Measurements from ENCODE around the gene HDGFL2.

The HDGFL2 gene

DNA sequence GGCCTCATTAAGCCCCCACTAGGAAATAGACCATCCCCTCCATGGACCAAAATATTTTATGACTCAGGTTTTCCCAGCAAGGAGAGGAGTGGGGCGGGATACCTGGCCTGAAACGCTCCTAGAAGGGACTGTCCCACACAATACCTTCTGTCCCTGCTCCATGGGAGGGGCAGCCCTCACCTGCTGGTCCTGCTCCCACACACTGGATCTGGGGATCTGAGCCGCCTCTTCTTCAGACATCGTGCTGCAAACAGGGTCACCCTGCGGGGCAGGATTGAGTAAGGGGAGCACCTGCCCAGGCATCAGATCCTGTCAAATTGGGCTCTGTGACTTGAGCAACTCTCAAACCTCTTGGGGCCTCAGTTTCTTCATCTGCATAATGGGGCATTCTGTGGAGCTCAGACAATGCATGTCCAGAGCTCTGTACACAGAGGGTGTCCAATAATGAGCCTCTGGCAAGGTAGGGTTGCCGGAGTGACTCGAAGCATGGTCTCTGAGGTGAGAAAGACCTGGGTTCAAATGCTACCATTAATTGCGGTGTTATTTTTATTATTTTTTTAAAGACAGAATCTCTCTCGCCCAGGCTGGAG, 61.8 kb downstream of the HDGFL2 start:
- no peak for DNase-seq (ENCODE audit: low spot score)
- Histone ChIP-seq H3K18ac (ENCODE audit: low read length) (peak overlapping the region; percentile 67), H3K9ac (ENCODE audit: low read depth, low read length, poor library complexity) (no peak overlapping the region), H3K27ac (replicated peaks; ENCODE audit: low read length) (no peak overlapping the region), H2AFZ (ENCODE audit: low read length) (no peak overlapping the region), H2BK12ac (ENCODE audit: low read length) (no peak overlapping the region), H3K4ac (ENCODE audit: low read length) (no peak overlapping the region), H3K4me3 (ENCODE audit: low read length in 2 of 2) (no peak overlapping the region), H2AK5ac (ENCODE audit: low read depth, low read length) (peak overlapping the region; percentile 2), H3K27me3 (ENCODE audit: control insufficient read depth in 3 of 3, insufficient read depth in 3 of 3, low read depth in 1 of 3, low read length in 3 of 3) (peaks cover 0 to 13% (median 7%) of the 10 kb centered on the region in 3 experiments), H3K36me3 (replicated peaks in 1 of 2; ENCODE audit: control insufficient read depth in 2 of 2, insufficient read depth in 2 of 2, low read length in 2 of 2) (no peaks in the 10 kb centered on the region), H4K91ac (ENCODE audit: low read depth, low read length, poor library complexity) (no peak overlapping the region), H3K4me2 (ENCODE audit: insufficient read depth, low read length, poor library complexity, severe bottlenecking) (no peak overlapping the region), H2BK15ac (ENCODE audit: low read length) (no peak overlapping the region), H3K4me1 (ENCODE audit: control insufficient read depth in 2 of 2, insufficient read depth in 1 of 2, low read depth in 1 of 2, low read length in 2 of 2) (peaks cover 8 to 13% of the 10 kb centered on the region in 2 donors), H3K79me1 (ENCODE audit: low read depth, low read length) (peaks cover 3% of the 10 kb centered on the region), H2BK5ac (ENCODE audit: low read length) (no peak overlapping the region), H3K9me3 (replicated peaks in 1 of 2; ENCODE audit: control insufficient read depth in 2 of 2, insufficient read depth in 1 of 2, low read depth in 1 of 2, low read length in 2 of 2) (no peaks in the 10 kb centered on the region), H3K23ac (ENCODE audit: low read depth, low read length, poor library complexity) (no peak overlapping the region), H3K14ac (ENCODE audit: low read length) (no peak overlapping the region), H4K8ac (ENCODE audit: low read depth, low read length) (no peak overlapping the region), H2BK120ac (ENCODE audit: low read depth, low read length) (no peak overlapping the region)
- no CpG with 5 or more reads among the region's 9 CpGs for WGBS, 2 donors (ENCODE audit: extremely low coverage in 2 of 2, insufficient read length in 2 of 2, insufficient replicate concordance in 1 of 2)

GRCh38 chr19:4534836-4535658, 63.0 kb downstream of the HDGFL2 start, which contains the start of gene PLIN5:
PLIN5 (minus strand) TSS chr19:4535224; CDS start chr19:4534074, 1,150 bp downstream.
- H2BK120ac ChIP-seq (ENCODE audit: low read depth, low read length): no peak within 1 kb of the TSS
- peaks cover 8 to 13% of the 10 kb centered on the region in 2 donors for H3K4me1 ChIP-seq (ENCODE audit: control insufficient read depth in 2 of 2, insufficient read depth in 1 of 2, low read depth in 1 of 2, low read length in 2 of 2)
- peak within 1 kb of the TSS; percentile 89 for H3K23ac ChIP-seq (ENCODE audit: low read depth, low read length, poor library complexity)
- H2BK5ac ChIP-seq (ENCODE audit: low read length): peak within 1 kb of the TSS; percentile 91
- H3K36me3 ChIP-seq (replicated peaks in 1 of 2; ENCODE audit: control insufficient read depth in 2 of 2, insufficient read depth in 2 of 2, low read length in 2 of 2): no peaks in the 10 kb centered on the region
- peak within 1 kb of the TSS; percentile 56 for H3K14ac ChIP-seq (ENCODE audit: low read length)
- peak within 1 kb of the TSS; percentile 99 for H2AK5ac ChIP-seq (ENCODE audit: low read depth, low read length)
- peak within 1 kb of the TSS; percentile 70 for H4K8ac ChIP-seq (ENCODE audit: low read depth, low read length)
- peaks cover 0 to 9% (median 7%) of the 10 kb centered on the region in 3 experiments for H3K27me3 ChIP-seq (ENCODE audit: control insufficient read depth in 3 of 3, insufficient read depth in 3 of 3, low read depth in 1 of 3, low read length in 3 of 3)
- H3K18ac ChIP-seq (ENCODE audit: low read length): peak within 1 kb of the TSS; percentile 96
- peak within 1 kb of the TSS; percentile 81 for H3K9ac ChIP-seq (ENCODE audit: low read depth, low read length, poor library complexity)
- peak; percentile 85 for DNase-seq (ENCODE audit: low spot score)
- peak within 1 kb of the TSS; percentile 37 to 74 for H3K4me3 ChIP-seq (ENCODE audit: low read length in 2 of 2)
- peak within 1 kb of the TSS; percentile 76 for H3K4ac ChIP-seq (ENCODE audit: low read length)
- no peaks in the 10 kb centered on the region for H3K9me3 ChIP-seq (replicated peaks in 1 of 2; ENCODE audit: control insufficient read depth in 2 of 2, insufficient read depth in 1 of 2, low read depth in 1 of 2, low read length in 2 of 2)
- WGBS, 2 donors (ENCODE audit: extremely low coverage in 2 of 2, insufficient read length in 2 of 2, insufficient replicate concordance in 1 of 2): no CpG with 5 or more reads among the region's 49 CpGs
- H2BK15ac ChIP-seq (ENCODE audit: low read length): peak within 1 kb of the TSS; percentile 83
- peak within 1 kb of the TSS; percentile 90 for H2BK12ac ChIP-seq (ENCODE audit: low read length)
- H2AFZ ChIP-seq (ENCODE audit: low read length): peak within 1 kb of the TSS; percentile 85
- H3K79me1 ChIP-seq (ENCODE audit: low read depth, low read length): peaks cover 3% of the 10 kb centered on the region
- no peak within 1 kb of the TSS for H4K91ac ChIP-seq (ENCODE audit: low read depth, low read length, poor library complexity)
- peak within 1 kb of the TSS; percentile 93 for H3K4me2 ChIP-seq (ENCODE audit: insufficient read depth, low read length, poor library complexity, severe bottlenecking)
- H3K27ac ChIP-seq (replicated peaks; ENCODE audit: low read length): no peak within 1 kb of the TSS

DNA sequence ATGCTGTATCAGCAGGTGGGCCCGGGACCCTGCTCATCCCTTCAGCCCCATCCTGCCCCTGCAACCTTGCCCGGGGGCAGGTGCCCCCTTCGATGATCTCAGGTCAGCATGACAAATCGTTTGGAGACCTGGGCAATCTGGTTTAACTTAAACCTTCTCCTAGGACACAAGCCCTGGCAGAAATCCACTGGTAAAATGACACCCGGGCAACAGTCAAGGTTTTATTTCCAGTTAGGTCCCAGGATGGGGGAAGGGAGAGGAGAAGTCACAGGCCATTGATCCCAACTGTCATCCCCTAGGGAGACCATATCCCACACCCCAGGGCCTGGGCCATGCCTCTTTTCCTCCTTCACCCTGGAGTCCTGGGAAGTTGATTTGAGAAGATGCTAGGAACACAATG, 64.7 kb downstream of the HDGFL2 start:
- peaks cover 8 to 13% of the 10 kb centered on the region in 2 donors for H3K4me1 ChIP-seq (ENCODE audit: control insufficient read depth in 2 of 2, insufficient read depth in 1 of 2, low read depth in 1 of 2, low read length in 2 of 2)
- H3K27ac ChIP-seq (replicated peaks; ENCODE audit: low read length): no peak overlapping the region
- H2BK12ac ChIP-seq (ENCODE audit: low read length): no peak overlapping the region
- peaks cover 0 to 3% of the 10 kb centered on the region in 2 donors for H3K9me3 ChIP-seq (replicated peaks in 1 of 2; ENCODE audit: control insufficient read depth in 2 of 2, insufficient read depth in 1 of 2, low read depth in 1 of 2, low read length in 2 of 2)
- no peak overlapping the region for H3K14ac ChIP-seq (ENCODE audit: low read length)
- WGBS, 2 donors (ENCODE audit: extremely low coverage in 2 of 2, insufficient read length in 2 of 2, insufficient replicate concordance in 1 of 2): no CpG with 5 or more reads among the region's 5 CpGs
- H2BK120ac ChIP-seq (ENCODE audit: low read depth, low read length): no peak overlapping the region
- H3K4me2 ChIP-seq (ENCODE audit: insufficient read depth, low read length, poor library complexity, severe bottlenecking): no peak overlapping the region
- no peak overlapping the region for H3K18ac ChIP-seq (ENCODE audit: low read length)
- no peak overlapping the region for H3K4me3 ChIP-seq (ENCODE audit: low read length in 2 of 2)
- DNase-seq (ENCODE audit: low spot score): no peak
- no peak overlapping the region for H3K4ac ChIP-seq (ENCODE audit: low read length)
- H2BK15ac ChIP-seq (ENCODE audit: low read length): no peak overlapping the region
- H4K91ac ChIP-seq (ENCODE audit: low read depth, low read length, poor library complexity): no peak overlapping the region
- no peak overlapping the region for H2BK5ac ChIP-seq (ENCODE audit: low read length)
- H3K27me3 ChIP-seq (ENCODE audit: control insufficient read depth in 3 of 3, insufficient read depth in 3 of 3, low read depth in 1 of 3, low read length in 3 of 3): peaks cover 0 to 7% (median 5%) of the 10 kb centered on the region in 3 experiments
- H2AFZ ChIP-seq (ENCODE audit: low read length): no peak overlapping the region
- no peak overlapping the region for H4K8ac ChIP-seq (ENCODE audit: low read depth, low read length)
- H3K23ac ChIP-seq (ENCODE audit: low read depth, low read length, poor library complexity): no peak overlapping the region
- H3K36me3 ChIP-seq (replicated peaks in 1 of 2; ENCODE audit: control insufficient read depth in 2 of 2, insufficient read depth in 2 of 2, low read length in 2 of 2): no peaks in the 10 kb centered on the region
- no peak overlapping the region for H2AK5ac ChIP-seq (ENCODE audit: low read depth, low read length)
- no peak overlapping the region for H3K9ac ChIP-seq (ENCODE audit: low read depth, low read length, poor library complexity)
- no peaks in the 10 kb centered on the region for H3K79me1 ChIP-seq (ENCODE audit: low read depth, low read length)
